Progenitor cell of endocrine pancreas (in vitro differentiated cells): ENCODE results near the gene PLCL1. TPM values are rescaled to one million over a fixed set of nuclear protein-coding genes. Genes with fewer than 3 reads are reported as not detected.

Experiments used
- DNase-seq: peaks from one replicate; pipeline ENCODE4 v3.0.0; 2021; ENCODE audit warnings: low spot score; ENCODE audit not compliant: unreplicated experiment
- H3K27ac Mint-ChIP-seq: 2 replicates; pipeline ENCODE4 v1.8.0; 2021; ENCODE audit warnings: mild to moderate bottlenecking, moderate library complexity, mixed read lengths
- H3K27me3 Mint-ChIP-seq: 2 replicates; pipeline ENCODE4 v1.8.0; 2021; ENCODE audit warnings: mixed read lengths
- H3K36me3 Mint-ChIP-seq: 2 replicates; pipeline ENCODE4 v1.8.0; 2022; ENCODE audit warnings: mixed read lengths; ENCODE audit not compliant: insufficient read depth
- H3K4me1 Mint-ChIP-seq: 2 replicates; pipeline ENCODE4 v1.8.0; 2021; ENCODE audit warnings: low read depth, mixed read lengths
- H3K4me3 Mint-ChIP-seq: 2 replicates; pipeline ENCODE4 v1.8.0; 2021; ENCODE audit warnings: low read depth, mild to moderate bottlenecking, moderate library complexity, mixed read lengths
- H3K9me3 Mint-ChIP-seq: 2 replicates; pipeline ENCODE4 v1.8.0; 2021; ENCODE audit warnings: low read depth, mixed read lengths
- total RNA-seq: library from RNA; stranded (reverse); gene quantifications from 2 replicates; pipeline ENCODE4 v1.2.1, GENCODE V29; 2021
- TF ChIP-seq, protein P1 (sequence below): fragments of 200-600 bp; sonication (generic); IDR thresholded peaks from one replicate; pipeline ENCODE4 v1.5.0; 2021; ENCODE audit warnings: antibody characterized with exemption, mild to moderate bottlenecking; ENCODE audit not compliant: unreplicated experiment

The PLCL1 gene
- total RNA-seq, 1 donor from 2014 or later: 48.3 TPM

DNA sequence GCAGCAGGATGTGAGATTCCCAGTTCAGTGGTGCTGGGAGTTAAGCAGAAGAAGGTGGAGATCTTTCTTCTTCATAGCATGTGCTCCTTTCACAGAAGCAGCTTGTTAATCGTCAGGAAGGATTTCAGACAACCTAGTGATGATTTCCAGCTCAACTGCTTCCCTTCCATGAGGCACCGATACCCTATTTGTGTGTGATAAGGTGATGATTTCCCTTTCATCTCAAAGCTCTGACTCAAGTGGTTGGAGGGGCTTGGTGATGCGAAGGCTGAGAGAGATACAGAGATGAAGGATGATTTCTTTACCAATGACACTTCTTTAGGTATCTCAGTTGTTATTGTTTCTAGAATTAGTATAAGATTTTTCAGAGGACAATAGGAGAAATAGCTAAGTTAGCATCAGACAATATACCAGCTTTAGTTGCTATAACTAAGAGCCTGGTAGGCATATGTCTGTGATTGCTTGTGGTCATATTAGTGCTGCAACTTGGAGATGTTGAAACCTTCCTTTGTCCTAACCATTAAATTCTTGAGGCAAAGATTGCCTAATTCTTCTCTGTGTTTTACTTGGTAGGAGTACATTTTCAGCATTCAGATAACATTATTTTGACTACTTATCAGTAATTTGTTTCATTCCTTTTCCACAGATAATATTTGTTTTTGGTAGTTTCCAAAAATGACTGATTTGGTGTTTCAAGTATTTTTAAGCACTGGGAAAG lies 111.3 kb downstream of the PLCL1 start:
- H3K4me3 Mint-ChIP-seq: no peak overlapping the region
- TF ChIP-seq, protein P1, sequence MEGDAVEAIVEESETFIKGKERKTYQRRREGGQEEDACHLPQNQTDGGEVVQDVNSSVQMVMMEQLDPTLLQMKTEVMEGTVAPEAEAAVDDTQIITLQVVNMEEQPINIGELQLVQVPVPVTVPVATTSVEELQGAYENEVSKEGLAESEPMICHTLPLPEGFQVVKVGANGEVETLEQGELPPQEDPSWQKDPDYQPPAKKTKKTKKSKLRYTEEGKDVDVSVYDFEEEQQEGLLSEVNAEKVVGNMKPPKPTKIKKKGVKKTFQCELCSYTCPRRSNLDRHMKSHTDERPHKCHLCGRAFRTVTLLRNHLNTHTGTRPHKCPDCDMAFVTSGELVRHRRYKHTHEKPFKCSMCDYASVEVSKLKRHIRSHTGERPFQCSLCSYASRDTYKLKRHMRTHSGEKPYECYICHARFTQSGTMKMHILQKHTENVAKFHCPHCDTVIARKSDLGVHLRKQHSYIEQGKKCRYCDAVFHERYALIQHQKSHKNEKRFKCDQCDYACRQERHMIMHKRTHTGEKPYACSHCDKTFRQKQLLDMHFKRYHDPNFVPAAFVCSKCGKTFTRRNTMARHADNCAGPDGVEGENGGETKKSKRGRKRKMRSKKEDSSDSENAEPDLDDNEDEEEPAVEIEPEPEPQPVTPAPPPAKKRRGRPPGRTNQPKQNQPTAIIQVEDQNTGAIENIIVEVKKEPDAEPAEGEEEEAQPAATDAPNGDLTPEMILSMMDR: no peak
- no peak for DNase-seq
- H3K27ac Mint-ChIP-seq: peak overlapping the region; percentile 34
- H3K36me3 Mint-ChIP-seq: peaks cover 18% of the 10 kb centered on the region
- no peaks in the 10 kb centered on the region for H3K9me3 Mint-ChIP-seq
- peaks cover 26% of the 10 kb centered on the region for H3K4me1 Mint-ChIP-seq
- no peaks in the 10 kb centered on the region for H3K27me3 Mint-ChIP-seq

DNA sequence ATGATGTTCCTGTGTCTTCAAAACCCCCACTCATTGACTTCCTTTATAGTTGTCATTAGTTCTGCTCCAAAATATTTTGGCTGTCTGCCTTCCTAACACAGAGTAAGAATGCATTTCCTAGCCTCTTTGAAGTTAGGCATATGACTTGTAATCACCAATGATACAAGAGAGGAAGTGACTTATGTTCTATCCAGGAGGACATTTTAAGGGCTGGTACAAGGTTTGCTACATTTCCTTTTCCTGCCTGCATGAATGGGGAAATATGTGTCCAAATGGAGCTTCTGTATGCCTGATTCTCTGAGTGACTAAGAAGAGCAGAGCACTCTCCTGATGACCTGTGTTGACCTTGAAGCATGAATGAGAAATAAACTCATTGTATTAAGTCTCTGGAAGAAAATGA lies 115.1 kb downstream of the PLCL1 start:
- peaks cover 14% of the 10 kb centered on the region for H3K36me3 Mint-ChIP-seq
- H3K27me3 Mint-ChIP-seq: no peaks in the 10 kb centered on the region
- no peak for DNase-seq
- H3K27ac Mint-ChIP-seq: peak overlapping the region; percentile 37
- peaks cover 31% of the 10 kb centered on the region for H3K4me1 Mint-ChIP-seq
- no peak overlapping the region for H3K4me3 Mint-ChIP-seq
- TF ChIP-seq, protein P1: no peak
- no peaks in the 10 kb centered on the region for H3K9me3 Mint-ChIP-seq

DNA sequence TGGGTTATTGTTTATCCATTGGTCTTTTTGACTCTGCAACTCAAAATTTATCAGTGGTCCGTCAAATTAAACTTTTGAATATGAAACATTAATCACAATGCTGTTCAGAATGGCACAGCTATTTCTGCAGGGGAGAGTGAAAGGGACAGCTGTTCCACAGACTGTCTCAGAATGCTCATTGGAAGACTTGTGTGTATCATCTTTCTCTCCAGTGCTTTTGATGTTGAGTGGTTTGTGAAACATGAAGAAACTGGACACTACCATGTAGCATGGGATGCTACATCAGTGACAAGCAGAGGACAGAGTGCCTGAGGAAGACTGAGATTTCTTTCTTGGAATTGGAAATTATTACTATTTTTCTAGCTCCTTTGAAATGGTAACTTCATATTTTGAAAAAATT lies 115.7 kb downstream of the PLCL1 start:
- DNase-seq: no peak
- peaks cover 14% of the 10 kb centered on the region for H3K36me3 Mint-ChIP-seq
- no peak overlapping the region for H3K4me3 Mint-ChIP-seq
- TF ChIP-seq, protein P1: no peak
- no peaks in the 10 kb centered on the region for H3K27me3 Mint-ChIP-seq
- peaks cover 28% of the 10 kb centered on the region for H3K4me1 Mint-ChIP-seq
- no peak overlapping the region for H3K27ac Mint-ChIP-seq
- no peaks in the 10 kb centered on the region for H3K9me3 Mint-ChIP-seq

DNA sequence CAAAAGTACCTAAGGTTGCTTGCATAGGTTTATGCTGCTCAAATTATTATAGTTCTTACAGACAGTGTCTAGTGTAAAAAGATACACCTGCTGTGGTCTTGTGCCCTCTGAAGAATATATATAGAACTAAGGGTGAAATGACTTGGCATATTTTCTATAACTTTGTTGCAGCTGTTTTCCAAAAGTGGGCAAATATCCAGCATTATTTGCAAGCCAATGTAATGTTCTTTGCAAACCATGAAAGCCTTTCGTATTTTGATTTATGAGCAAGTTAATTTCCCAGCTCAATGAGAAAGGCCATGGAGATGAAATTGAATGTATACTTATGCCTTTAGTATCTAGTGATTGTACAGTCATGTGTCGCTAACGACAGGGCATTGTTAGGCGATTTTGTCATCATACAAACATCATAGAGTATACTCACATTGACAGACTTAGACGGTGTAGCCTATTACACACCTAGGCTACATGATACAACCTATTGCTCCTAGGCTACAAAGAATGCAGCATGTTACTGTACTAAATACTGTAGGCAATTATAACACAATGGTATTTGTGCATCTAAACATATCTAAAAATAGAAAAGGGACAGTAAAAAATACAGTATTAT lies 116.3 kb downstream of the PLCL1 start:
- Mint-ChIP-seq H3K27ac (no peak overlapping the region), H3K4me3 (no peak overlapping the region), H3K36me3 (peaks cover 14% of the 10 kb centered on the region), H3K27me3 (no peaks in the 10 kb centered on the region), H3K4me1 (peaks cover 23% of the 10 kb centered on the region), H3K9me3 (no peaks in the 10 kb centered on the region)
- no peak for DNase-seq
- TF ChIP-seq, protein P1: no peak

DNA sequence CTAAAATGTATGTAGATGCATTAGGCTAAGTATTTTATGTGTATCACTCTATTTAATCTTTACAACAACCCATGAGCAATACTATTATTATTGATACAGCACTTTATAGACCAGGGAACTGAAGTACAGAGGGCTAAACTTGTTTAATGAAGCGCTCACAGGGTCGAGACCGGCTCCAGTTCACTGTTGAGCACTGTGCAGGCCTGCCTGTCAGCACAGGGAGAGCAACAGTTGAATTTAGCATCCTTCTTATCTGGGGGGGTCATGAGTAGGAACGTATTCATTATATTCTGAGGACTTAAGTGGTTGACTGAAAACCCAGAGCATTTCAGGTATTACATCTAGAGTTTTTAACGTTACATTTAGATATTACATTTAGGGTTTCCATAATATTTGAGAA lies 120.1 kb downstream of the PLCL1 start:
- Mint-ChIP-seq H3K27ac (peak overlapping the region; percentile 88), H3K27me3 (no peaks in the 10 kb centered on the region), H3K9me3 (no peaks in the 10 kb centered on the region), H3K36me3 (peaks cover 10% of the 10 kb centered on the region), H3K4me1 (peaks cover 18% of the 10 kb centered on the region), H3K4me3 (no peak overlapping the region)
- TF ChIP-seq, protein P1: no peak
- DNase-seq: no peak
